Kidney (tissue), 14 donors: ENCODE results near the gene RPL10A. TPM values are rescaled to one million over a fixed set of nuclear protein-coding genes. Genes with fewer than 3 reads are reported as not detected.

Source experiments
- DNase-seq, 5 donors: peaks; one replicate each; pipeline ENCODE4 v3.0.0-alpha.2; 2013 to 2020
- FAIRE-seq: peaks from 2 replicates; lab custom pipeline; 2012; peaks lifted over from hg19 to GRCh38; lab: Jason Lieb, UNC
- H3K27ac ChIP-seq, 2 donors: one replicate each; pipeline ENCODE4 v1.7.0; 2013; ENCODE audit warnings: low read depth in 2 of 2, low read length in 2 of 2, inconsistent platforms in 1 of 2
- H3K27me3 ChIP-seq: one replicate; pipeline ENCODE4 v1.7.1; 2013; ENCODE audit warnings: low read length, inconsistent platforms; ENCODE audit not compliant: control insufficient read depth, insufficient read depth
- H3K36me3 ChIP-seq, 3 donors: one replicate each; pipeline versions ENCODE4 v1.7.0 to v1.7.1; 2013; ENCODE audit warnings: low read length in 3 of 3, control low read depth in 1 of 3, inconsistent platforms in 1 of 3; ENCODE audit not compliant: insufficient read depth in 3 of 3, control insufficient read depth in 2 of 3
- H3K4me1 ChIP-seq, 3 donors: one replicate each; pipeline versions ENCODE4 v1.7.0 to v1.7.1; 2013; ENCODE audit warnings: low read length in 3 of 3, inconsistent platforms in 1 of 3, low read depth in 1 of 3; ENCODE audit not compliant: control insufficient read depth in 2 of 3, insufficient read depth in 2 of 3
- H3K4me3 ChIP-seq, 3 donors: one replicate each; pipeline versions ENCODE4 v1.7.0 to v1.8.1; 2013; ENCODE audit warnings: low read length in 3 of 3, control low read depth in 1 of 3, inconsistent platforms in 1 of 3
- H3K9ac ChIP-seq, 3 donors: one replicate each; pipeline versions ENCODE4 v1.7.0 to v1.7.1; 2013; ENCODE audit warnings: low read length in 3 of 3, control low read depth in 1 of 3, inconsistent platforms in 1 of 3
- H3K9me3 ChIP-seq, 3 donors: one replicate each; pipeline versions ENCODE4 v1.7.0 to v1.7.1; 2013; ENCODE audit warnings: low read length in 3 of 3, control low read depth in 1 of 3, inconsistent platforms in 1 of 3; ENCODE audit not compliant: control insufficient read depth in 2 of 3, insufficient read depth in 1 of 3
- intact Hi-C: fragments of 100-400 bp; cut with DNase I; formaldehyde crosslinking; loops from one replicate; pipeline ENCODE4 v1.11.1; 2022
- polyA plus RNA-seq: library from polyadenylated mRNA; stranded (reverse); fragments of 350-450 nt; fragmentation: Illumina TruSeq; extraction: RNeasy Lipid Tissue Mini Kit (QIAGEN cat#74804); gene quantifications from one replicate; pipeline ENCODE4 v1.2.3, GENCODE V29; 2014; ENCODE audit warnings: low read depth, low replicate concordance; ENCODE audit not compliant: insufficient read depth
- total RNA-seq: library from RNA; stranded (reverse); fragmentation: NEBNext Ultra II Directional; extraction: Animal tissue kit (Norgen Biotek cat#: 25700); gene quantifications from one replicate; pipeline ENCODE4 v1.2.1, GENCODE V29; 2021
- TF ChIP-seq, protein P1 (sequence below): IDR thresholded peaks from 3 replicates; pipeline ENCODE4 v1.5.1; 2012; ENCODE audit warnings: mild to moderate bottlenecking, moderate library complexity, borderline replicate concordance; ENCODE audit not compliant: insufficient read depth; ENCODE audit errors: extremely low read depth
- donor health status: control.
- donor health status: control.
- donor health status: control.
- donor health status: control.
- donor health status: control.
- donor health status: DM: yes; HTN: yes; CAD: no.
- donor health status: Normal renal cell carcinoma (clear cell type).

RPL10A gene
- total and polyA plus RNA-seq, 2 donors from 2014 or later: 1,159 to 1,291 TPM

GRCh38 chr6:35445691-35446090 lies 22.5 kb upstream of the RPL10A start:
- no peak for FAIRE-seq
- Histone ChIP-seq H3K4me3 (no peak overlapping the region), H3K27me3 (no peaks in the 10 kb centered on the region), H3K9ac (no peak overlapping the region), H3K27ac (no peak overlapping the region), H3K4me1 (no peaks in the 10 kb centered on the region), H3K9me3 (no peaks in the 10 kb centered on the region), H3K36me3 (no peaks in the 10 kb centered on the region)
- TF ChIP-seq, protein P1, sequence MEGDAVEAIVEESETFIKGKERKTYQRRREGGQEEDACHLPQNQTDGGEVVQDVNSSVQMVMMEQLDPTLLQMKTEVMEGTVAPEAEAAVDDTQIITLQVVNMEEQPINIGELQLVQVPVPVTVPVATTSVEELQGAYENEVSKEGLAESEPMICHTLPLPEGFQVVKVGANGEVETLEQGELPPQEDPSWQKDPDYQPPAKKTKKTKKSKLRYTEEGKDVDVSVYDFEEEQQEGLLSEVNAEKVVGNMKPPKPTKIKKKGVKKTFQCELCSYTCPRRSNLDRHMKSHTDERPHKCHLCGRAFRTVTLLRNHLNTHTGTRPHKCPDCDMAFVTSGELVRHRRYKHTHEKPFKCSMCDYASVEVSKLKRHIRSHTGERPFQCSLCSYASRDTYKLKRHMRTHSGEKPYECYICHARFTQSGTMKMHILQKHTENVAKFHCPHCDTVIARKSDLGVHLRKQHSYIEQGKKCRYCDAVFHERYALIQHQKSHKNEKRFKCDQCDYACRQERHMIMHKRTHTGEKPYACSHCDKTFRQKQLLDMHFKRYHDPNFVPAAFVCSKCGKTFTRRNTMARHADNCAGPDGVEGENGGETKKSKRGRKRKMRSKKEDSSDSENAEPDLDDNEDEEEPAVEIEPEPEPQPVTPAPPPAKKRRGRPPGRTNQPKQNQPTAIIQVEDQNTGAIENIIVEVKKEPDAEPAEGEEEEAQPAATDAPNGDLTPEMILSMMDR: no peak
- DNase-seq: no peak
- intact Hi-C loops: loop anchor here (10.0 kb wide), 1 partner anchor 101 kb away; the partner anchor contains the start of gene PPARD

- FAIRE-seq (no peak), DNase-seq (peak in 1 of 5 donors; percentile 30)
- H3K27me3 ChIP-seq: no peaks in the 10 kb centered on the region
- H3K9ac ChIP-seq: no peak overlapping the region
- TF ChIP-seq, protein P1: no peak
- no peaks in the 10 kb centered on the region for H3K36me3 ChIP-seq
- H3K9me3 ChIP-seq: no peaks in the 10 kb centered on the region
- no peak overlapping the region for H3K4me3 ChIP-seq
- H3K4me1 ChIP-seq: peaks cover 0 to 8% (median 5%) of the 10 kb centered on the region in 3 donors
- intact Hi-C loops: loop anchor here (10.0 kb wide), 1 partner anchor 103 kb away; the partner anchor contains the start of gene PPARD
- no peak overlapping the region for H3K27ac ChIP-seq
These were observed 20.0 kb upstream of the RPL10A start for GRCh38 chr6:35448191-35448590.

DNA sequence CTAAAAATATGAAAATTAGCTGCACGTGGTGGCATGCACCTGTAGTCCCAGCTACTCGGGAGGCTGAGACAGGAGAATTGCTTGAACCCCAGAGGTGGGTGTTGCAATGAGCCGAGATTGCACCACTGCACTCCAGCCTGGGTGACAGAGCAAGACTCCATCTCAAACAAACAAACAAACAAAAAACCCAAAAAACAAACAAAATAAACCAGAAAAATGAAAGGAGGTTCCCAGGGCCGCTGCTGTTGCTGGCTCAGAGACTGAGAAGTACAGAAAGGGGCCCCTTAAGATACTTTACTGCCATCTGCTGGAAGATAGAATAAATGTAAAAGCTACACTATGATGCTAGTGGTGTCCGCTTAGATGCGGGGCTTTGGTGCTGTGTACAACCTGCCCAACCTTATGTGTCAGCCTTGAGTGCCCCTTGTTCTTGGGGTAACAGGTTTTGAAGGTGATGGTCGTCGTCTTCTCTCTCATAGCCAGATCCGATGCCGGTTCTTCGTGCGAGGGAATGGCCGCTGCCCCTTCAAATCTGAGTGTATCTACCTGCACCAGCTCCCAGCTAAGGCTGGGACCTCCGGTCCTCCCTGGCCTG lies 18.8 kb upstream of the RPL10A start:
- H3K27ac ChIP-seq: no peak overlapping the region
- H3K9ac ChIP-seq: no peak overlapping the region
- DNase-seq (peak in 2 of 5 donors; percentile 80), FAIRE-seq (no peak)
- H3K9me3 ChIP-seq: no peaks in the 10 kb centered on the region
- no peaks in the 10 kb centered on the region for H3K36me3 ChIP-seq
- TF ChIP-seq, protein P1: peak; percentile 72
- no peaks in the 10 kb centered on the region for H3K27me3 ChIP-seq
- peaks cover 0 to 8% (median 5%) of the 10 kb centered on the region in 3 donors for H3K4me1 ChIP-seq
- intact Hi-C loops: loop anchor here (10.0 kb wide), 1 partner anchor 105 kb away; the partner anchor contains the start of gene PPARD
- no peak overlapping the region for H3K4me3 ChIP-seq
